Duodenal mucosa (tissue), 2 donors: ENCODE data around the gene ADA.

Experiments
- H3K27ac ChIP-seq: one replicate; pipeline ENCODE4 v1.7.0; 2013; ENCODE audit warnings: low read depth, low read length
- H3K27me3 ChIP-seq, 2 donors: one replicate each; pipeline ENCODE4 v1.7.0; 2013; ENCODE audit warnings: low read length in 2 of 2, control low read depth in 1 of 2; ENCODE audit not compliant: insufficient read depth in 2 of 2, control insufficient read depth in 1 of 2
- H3K36me3 ChIP-seq, 2 donors: one replicate each; pipeline ENCODE4 v1.7.0; 2013; ENCODE audit warnings: low read length in 2 of 2, control low read depth in 1 of 2; ENCODE audit not compliant: insufficient read depth in 2 of 2, control insufficient read depth in 1 of 2
- H3K4me1 ChIP-seq, 2 donors: one replicate each; pipeline ENCODE4 v1.7.0; 2013; ENCODE audit warnings: low read length in 2 of 2, control low read depth in 1 of 2; ENCODE audit not compliant: insufficient read depth in 2 of 2, control insufficient read depth in 1 of 2
- H3K4me3 ChIP-seq, 2 donors: one replicate each; pipeline ENCODE4 v1.7.0; 2013; ENCODE audit warnings: low read length in 2 of 2, low read depth in 1 of 2
- H3K9ac ChIP-seq, 2 donors: one replicate each; pipeline ENCODE4 v1.7.0; 2013; ENCODE audit warnings: low read length in 2 of 2, low read depth in 1 of 2
- H3K9me3 ChIP-seq, 2 donors: one replicate each; pipeline ENCODE4 v1.7.0; 2013; ENCODE audit warnings: low read length in 2 of 2, control low read depth in 1 of 2; ENCODE audit not compliant: control insufficient read depth in 1 of 2

Gene ADA

DNA sequence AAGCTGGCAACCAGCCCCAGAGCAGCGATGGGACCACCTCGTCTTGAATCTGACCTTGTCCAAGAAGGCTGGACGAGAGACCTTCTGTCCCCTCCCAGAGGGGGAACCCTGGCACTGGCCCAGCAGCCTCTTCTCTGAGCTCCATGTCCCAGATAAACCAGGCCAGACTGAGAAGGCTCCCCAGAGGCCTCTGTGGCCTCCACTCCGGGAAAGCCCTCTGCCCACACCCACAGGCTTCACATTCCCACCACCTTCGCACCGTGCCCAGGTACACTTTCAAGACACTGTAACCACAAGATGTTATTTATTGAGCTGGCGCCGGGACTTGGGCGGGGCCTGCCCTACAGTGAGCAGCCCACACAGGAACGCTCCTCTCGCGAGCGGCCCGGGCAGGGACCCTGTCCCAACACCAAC lies 33.2 kb downstream of the ADA start:
- no peaks in the 10 kb centered on the region for H3K27me3 ChIP-seq
- peaks cover 0 to 2% of the 10 kb centered on the region in 2 donors for H3K9me3 ChIP-seq
- H3K4me3 ChIP-seq: no peak overlapping the region
- peaks cover 47 to 89% of the 10 kb centered on the region in 2 donors for H3K36me3 ChIP-seq
- no peak overlapping the region for H3K27ac ChIP-seq
- H3K9ac ChIP-seq: no peak overlapping the region
- peaks cover 41 to 48% of the 10 kb centered on the region in 2 donors for H3K4me1 ChIP-seq

DNA sequence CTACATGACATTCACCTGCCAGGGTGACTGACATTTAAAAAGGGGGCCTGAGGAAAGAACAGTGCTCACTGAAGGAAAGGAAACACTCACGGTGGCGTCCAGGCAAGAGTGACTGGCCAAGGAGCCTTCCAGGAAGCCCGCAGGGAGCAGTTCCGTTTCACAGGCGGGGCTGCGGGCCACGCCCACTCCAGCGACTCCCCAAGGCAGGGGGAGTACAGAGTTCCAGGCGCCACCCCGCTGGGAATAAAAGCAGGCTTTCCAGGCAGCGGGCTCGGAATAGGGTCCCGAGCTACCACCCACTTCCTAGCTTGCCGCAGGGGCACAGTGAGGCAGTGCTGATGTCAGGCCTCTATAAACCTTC lies 34.9 kb downstream of the ADA start:
- H3K27ac ChIP-seq: peak overlapping the region; percentile 11
- no peak overlapping the region for H3K4me3 ChIP-seq

DNA sequence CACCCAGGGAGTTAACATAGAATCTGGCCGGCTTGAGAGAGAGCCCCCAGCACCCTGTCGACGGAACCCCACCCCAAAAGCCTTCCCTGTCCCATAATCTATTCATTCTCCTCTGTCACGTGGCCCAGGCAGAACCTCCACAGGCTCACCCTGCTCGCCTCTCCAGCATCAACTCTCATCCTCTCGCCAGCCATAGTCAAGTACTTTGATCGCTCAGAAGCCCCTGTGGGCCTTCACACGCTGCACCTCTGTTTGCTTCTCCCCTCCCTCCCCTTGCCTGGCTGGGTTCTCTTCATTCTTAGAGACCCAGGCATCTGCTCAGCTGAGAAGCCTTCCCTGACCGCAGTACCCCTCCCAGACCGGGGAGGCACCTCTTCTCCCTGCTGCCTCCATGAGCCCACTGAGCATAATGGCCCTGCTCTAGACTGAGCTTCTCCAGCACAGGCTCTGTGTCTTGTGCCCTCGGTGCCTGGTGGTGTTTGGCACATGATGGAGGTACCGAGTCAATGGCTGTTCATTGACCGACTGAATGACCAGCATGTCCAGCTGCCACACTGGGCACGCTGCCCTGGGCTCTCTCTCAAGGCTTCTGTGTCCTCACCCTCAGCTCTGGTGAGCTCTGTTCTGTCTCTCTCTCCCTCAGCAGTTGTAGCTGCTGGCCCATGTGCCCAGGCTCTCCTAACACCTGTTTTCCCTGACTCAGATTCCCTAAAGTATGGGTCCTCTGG lies 35.5 kb downstream of the ADA start:
- Histone ChIP-seq H3K36me3 (peaks cover 30 to 67% of the 10 kb centered on the region in 2 donors), H3K4me3 (no peak overlapping the region), H3K9ac (no peak overlapping the region)

More for the DNA sequence above, 34.9 kb downstream of the ADA start:
- H3K9ac ChIP-seq: no peak overlapping the region
- H3K9me3 ChIP-seq: no peaks in the 10 kb centered on the region
- H3K4me1 ChIP-seq: peaks cover 41 to 48% of the 10 kb centered on the region in 2 donors
- H3K27me3 ChIP-seq: no peaks in the 10 kb centered on the region
- H3K36me3 ChIP-seq: peaks cover 35 to 72% of the 10 kb centered on the region in 2 donors

DNA sequence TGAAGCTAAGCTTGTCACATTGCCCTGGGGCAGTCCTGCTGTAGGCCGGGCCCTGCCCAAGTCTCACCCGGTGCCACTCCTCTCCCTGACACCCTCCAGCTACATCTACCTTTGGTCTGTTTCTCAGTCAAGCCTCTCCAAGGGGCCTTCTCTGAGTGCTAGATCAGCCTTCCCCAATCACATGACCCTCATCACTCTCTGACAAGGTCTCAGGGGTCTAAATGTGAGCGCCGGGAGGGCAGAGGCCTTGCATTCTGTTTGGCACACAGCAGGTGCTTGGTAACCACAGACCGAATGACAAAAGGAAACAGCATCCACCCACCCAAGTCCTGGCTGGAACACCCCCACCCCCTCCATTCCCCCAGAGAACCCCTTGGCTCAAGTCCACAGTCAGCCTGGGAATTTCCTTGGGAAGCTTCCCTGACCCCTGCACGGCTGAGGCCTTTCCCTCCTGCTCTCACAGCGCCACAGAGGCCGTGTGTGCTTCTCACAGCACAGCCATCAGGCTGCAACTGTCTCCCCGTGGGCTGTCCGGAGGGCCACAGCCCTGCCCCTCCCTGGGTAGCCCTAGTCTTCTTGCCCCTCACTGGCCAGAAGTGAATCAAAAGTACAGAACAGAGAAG lies 36.2 kb downstream of the ADA start:
- Histone ChIP-seq H3K9ac (no peak overlapping the region), H3K27ac (no peak overlapping the region), H3K4me1 (peaks cover 45 to 50% of the 10 kb centered on the region in 2 donors), H3K4me3 (no peak overlapping the region), H3K27me3 (no peaks in the 10 kb centered on the region), H3K9me3 (no peaks in the 10 kb centered on the region), H3K36me3 (peaks cover 23 to 59% of the 10 kb centered on the region in 2 donors)

More for the DNA sequence above, 35.5 kb downstream of the ADA start:
- Histone ChIP-seq H3K4me1 (peaks cover 41 to 48% of the 10 kb centered on the region in 2 donors), H3K9me3 (no peaks in the 10 kb centered on the region), H3K27ac (peak overlapping the region; percentile 11), H3K27me3 (no peaks in the 10 kb centered on the region)

DNA sequence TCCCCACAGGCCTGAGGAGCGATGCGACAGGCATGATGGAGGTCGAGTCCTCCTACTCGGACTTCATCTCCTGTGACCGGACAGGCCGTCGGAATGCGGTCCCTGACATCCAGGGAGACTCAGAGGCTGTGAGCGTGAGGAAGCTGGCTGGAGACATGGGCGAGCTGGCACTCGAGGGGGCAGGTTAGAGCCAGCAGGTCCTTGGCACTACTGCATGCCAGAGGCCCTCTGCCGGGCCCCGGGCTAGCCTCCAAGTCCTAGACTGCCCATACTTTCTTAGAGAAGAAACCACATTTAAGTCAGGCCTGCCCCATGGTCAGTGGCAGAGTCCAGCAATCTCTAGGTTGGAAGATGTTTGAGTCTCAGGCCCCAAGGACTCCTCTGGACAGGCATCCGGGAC lies 37.0 kb downstream of the ADA start:
- H3K9ac ChIP-seq: no peak overlapping the region
- H3K27ac ChIP-seq: no peak overlapping the region
- H3K36me3 ChIP-seq: peaks cover 15 to 52% of the 10 kb centered on the region in 2 donors
- no peaks in the 10 kb centered on the region for H3K9me3 ChIP-seq
- peaks cover 51 to 54% of the 10 kb centered on the region in 2 donors for H3K4me1 ChIP-seq
- no peaks in the 10 kb centered on the region for H3K27me3 ChIP-seq
- H3K4me3 ChIP-seq: no peak overlapping the region

DNA sequence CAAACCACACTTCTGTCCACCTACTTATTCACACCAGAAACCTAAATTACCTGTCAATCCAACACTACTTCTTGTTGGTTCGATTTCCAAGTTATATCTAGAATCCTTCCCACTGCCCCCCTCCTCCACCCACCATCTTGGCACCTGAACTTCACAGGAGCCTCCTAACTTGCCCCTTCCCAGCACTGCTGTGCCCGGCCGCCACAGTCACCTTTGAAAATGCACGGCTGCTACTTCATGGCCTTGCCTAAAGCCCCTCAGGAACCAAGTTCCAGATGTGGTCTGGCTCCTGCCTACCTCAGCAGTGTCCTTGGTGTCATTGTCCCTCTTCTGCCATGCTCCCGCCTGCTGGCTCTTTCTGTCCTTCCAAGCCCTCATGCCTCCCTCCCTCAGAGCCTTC lies 37.9 kb downstream of the ADA start:
- Histone ChIP-seq H3K4me3 (no peak overlapping the region), H3K4me1 (peaks cover 46 to 52% of the 10 kb centered on the region in 2 donors), H3K9ac (no peak overlapping the region), H3K9me3 (no peaks in the 10 kb centered on the region), H3K27ac (no peak overlapping the region), H3K27me3 (no peaks in the 10 kb centered on the region), H3K36me3 (peaks cover 6 to 43% of the 10 kb centered on the region in 2 donors)

DNA sequence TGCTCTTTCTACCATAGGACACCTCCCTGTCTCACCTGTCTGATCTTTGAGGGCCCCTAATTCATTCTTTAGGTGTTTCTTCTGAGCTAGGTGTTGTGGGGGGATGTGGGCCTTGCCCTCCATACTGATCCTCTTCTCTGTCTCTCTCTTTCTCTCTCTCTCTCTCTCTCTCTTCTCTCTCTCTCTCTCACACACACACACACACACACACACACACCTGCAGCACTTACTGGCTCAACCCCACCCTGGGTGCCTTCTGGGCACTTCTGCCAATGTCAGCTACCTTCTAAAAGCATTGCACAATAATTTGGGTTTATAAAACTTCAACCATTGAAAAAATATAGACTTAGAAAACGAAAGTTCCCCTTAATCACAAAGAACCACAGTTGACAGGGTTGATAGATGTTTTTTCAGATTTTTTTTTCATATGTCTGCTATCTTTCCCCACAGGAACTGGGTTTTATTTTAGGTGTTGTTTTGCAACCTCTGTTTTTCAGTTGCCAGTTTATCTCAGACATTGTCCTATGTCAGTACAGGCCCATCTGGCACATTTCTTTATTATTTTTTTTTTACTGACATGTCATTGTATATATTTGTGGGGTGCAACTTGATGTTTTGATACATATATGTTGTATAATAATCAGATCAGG lies 41.1 kb downstream of the ADA start:
- H3K9ac ChIP-seq: peak overlapping the region in 1 of 2 donors; percentile 27

DNA sequence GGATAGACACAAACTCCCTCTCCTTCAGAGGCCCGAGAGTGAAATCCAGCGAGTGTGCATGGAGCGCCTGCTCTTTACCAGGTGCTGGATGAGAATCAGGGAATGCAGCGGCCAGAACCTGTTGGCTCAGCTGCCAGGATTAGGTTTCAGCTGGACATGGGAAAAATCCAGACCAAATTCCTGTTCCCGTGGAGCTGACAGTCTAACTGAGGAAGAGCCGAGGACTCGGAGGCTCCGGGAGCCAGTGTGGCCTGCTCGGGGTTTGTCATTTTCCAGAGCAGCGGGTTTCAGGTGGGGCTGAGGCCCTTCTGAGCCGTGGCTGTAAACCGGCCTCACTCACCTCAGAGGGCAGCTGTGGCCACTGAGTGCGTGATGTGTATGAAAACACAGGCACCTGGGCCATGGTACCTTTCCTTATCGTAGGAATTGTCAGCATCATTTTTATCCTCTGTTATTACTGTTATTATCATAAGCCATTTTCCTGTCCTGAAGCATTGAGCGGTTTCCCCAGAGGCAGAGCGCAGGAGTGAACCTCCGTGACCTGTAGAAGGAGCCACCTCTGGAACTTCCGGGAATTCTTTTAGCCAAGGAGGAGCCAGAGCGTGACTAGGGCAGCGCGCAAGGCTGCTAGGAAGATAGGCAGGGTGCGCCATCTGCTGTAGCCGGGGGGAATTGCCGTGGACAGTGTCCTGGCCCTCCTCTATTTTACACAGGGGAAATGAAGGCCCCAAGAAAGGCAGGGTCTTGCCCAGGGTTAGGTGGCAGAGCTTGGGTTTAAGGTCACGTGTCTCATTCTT lies 41.8 kb downstream of the ADA start:
- peaks cover 0 to 14% of the 10 kb centered on the region in 2 donors for H3K36me3 ChIP-seq
- H3K27me3 ChIP-seq: no peaks in the 10 kb centered on the region
- H3K27ac ChIP-seq: peak overlapping the region; percentile 57
- peaks cover 16% of the 10 kb centered on the region in 2 donors for H3K4me1 ChIP-seq
- peaks cover 0 to 3% of the 10 kb centered on the region in 2 donors for H3K9me3 ChIP-seq
- H3K9ac ChIP-seq: peak overlapping the region in 1 of 2 donors; percentile 27
- H3K4me3 ChIP-seq: peak overlapping the region; percentile 53 to 67

More for the DNA sequence above, 41.1 kb downstream of the ADA start:
- Histone ChIP-seq H3K27ac (no peak overlapping the region), H3K4me3 (no peak overlapping the region), H3K9me3 (peaks cover 0 to 3% of the 10 kb centered on the region in 2 donors), H3K4me1 (peaks cover 17 to 23% of the 10 kb centered on the region in 2 donors), H3K36me3 (peaks cover 0 to 17% of the 10 kb centered on the region in 2 donors), H3K27me3 (no peaks in the 10 kb centered on the region)

DNA sequence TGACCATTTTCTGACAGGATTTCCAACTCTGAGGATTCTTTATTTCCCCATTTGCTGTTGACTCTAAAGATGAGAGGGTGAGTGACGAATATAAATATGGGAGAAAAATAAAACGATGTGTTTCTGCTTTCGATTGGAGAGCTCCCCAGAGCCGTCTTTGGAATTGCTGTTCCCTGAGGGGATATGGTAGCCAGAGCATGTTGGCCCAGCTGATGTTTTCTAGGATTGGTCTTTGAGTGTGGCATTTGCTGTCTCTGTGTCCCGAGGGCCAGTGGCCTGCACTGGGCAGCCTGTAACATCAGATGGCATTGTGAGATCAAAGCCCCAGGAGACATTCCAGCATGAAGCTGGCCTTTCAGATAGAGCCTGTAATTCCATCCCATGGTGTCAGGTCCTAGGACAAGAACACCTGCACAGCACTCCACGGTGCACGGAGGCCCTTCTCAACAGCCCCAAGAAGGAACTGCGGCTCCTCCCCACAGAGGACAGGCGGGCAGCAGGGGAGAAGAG lies 42.4 kb downstream of the ADA start:
- peaks cover 0 to 8% of the 10 kb centered on the region in 2 donors for H3K36me3 ChIP-seq
- peak overlapping the region in 1 of 2 donors; percentile 27 for H3K9ac ChIP-seq
- H3K4me1 ChIP-seq: peaks cover 16% of the 10 kb centered on the region in 2 donors
- no peaks in the 10 kb centered on the region for H3K27me3 ChIP-seq
- H3K27ac ChIP-seq: peak overlapping the region; percentile 57
- H3K4me3 ChIP-seq: peak overlapping the region; percentile 53 to 67
- H3K9me3 ChIP-seq: peaks cover 0 to 3% of the 10 kb centered on the region in 2 donors
